ENCODE measurements around the gene GRID2IP. TPM values are rescaled to one million over a fixed set of nuclear protein-coding genes. Genes with fewer than 3 reads are reported as not detected.

The GRID2IP gene
- polyA plus RNA-seq, 1 experiment: not detected

DNA sequence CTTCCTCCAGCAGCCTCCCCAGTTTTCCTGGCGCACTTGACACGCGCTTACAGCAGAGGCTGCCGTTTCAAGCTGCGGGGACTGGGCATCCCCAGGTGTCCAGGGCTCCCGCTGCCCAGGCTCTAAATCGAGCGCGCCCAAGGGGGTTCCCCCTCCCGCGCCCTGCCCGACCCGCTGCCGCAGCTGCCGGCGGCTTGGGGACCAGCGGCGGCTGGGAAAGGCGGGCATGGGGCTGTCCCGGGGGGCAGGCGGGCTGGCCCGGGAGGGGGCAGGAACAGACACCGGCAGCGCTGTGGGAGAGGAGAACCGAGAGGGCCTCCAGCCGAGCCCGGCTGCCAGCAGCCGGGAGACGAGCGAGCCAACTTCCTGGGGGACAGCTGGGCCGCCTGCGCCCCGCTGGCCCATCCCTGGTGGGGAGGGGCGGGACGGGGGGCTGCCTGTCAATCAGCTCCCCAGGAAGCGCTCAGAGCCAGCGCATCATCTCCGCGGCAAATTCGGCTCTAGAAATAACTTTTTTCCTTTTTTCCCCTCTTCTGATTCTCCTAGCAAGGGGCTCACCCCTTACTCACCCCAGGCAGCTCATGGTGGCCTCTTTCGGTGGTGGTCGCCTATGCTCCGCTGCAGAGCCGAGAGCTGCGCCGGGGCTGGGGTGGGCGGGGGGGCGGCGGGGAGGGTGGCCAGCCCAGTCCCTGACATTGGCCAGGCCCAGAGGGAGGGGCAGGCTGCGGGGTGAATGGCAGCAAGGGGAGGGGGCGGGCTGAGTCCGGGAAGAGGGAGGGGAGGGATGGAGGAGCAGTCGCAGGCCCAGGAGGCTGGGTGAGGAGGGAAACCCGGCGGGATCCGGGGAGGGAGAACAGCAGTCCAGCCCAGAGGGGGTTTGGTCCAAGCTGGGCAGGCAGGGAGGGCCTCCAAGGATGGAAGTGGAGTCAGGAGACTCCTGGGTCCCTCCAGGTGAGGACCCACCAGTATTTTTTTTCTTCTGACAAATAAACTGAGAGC is 14.7 kb downstream of the GRID2IP start:
- Histone ChIP-seq H3K4me3 (ENCODE audit: low read depth, low read length) (no peak overlapping the region), H3K27ac (ENCODE audit: low read depth, low read length) (no peak overlapping the region), H3K27me3 (ENCODE audit: control insufficient read depth, insufficient read depth, low read length) (peaks cover 39% of the 10 kb centered on the region), H3K9me3 (ENCODE audit: control insufficient read depth, insufficient read depth, low read length) (no peaks in the 10 kb centered on the region)
- DNase-seq (ENCODE audit: low read depth, low spot score): no peak
- no peak for TF ChIP-seq CTCF (IDR thresholded peaks at IDR 0.05; ENCODE audit: low read depth, low read length)
- POLR2A ChIA-PET: no interaction called here
- CTCF ChIA-PET: no interaction called here

- H3K27me3 ChIP-seq (ENCODE audit: control insufficient read depth, insufficient read depth, low read length): peaks cover 53% of the 10 kb centered on the region
- POLR2A ChIA-PET: no interaction called here
- H3K27ac ChIP-seq (ENCODE audit: low read depth, low read length): no peak overlapping the region
- CTCF ChIA-PET: interaction anchor here (0.6 to 1.5 kb wide), 3 partner anchors 17 to 365 kb away, joined by 3 to 5 read pairs (median 3); no protein-coding TSS in a partner anchor
- TF ChIP-seq CTCF (IDR thresholded peaks at IDR 0.05; ENCODE audit: low read depth, low read length): no peak
- H3K4me3 ChIP-seq (ENCODE audit: low read depth, low read length): no peak overlapping the region
- H3K9me3 ChIP-seq (ENCODE audit: control insufficient read depth, insufficient read depth, low read length): no peaks in the 10 kb centered on the region
- no peak for DNase-seq (ENCODE audit: low read depth, low spot score)
Observed at GRCh38 chr7:6533893-6534495, 17.3 kb downstream of the GRID2IP start.

GRCh38 chr7:6532516-6532915 is 18.7 kb downstream of the GRID2IP start:
- POLR2A ChIA-PET: no interaction called here
- Histone ChIP-seq H3K27ac (ENCODE audit: low read depth, low read length) (no peak overlapping the region), H3K27me3 (ENCODE audit: control insufficient read depth, insufficient read depth, low read length) (peaks cover 50% of the 10 kb centered on the region), H3K9me3 (ENCODE audit: control insufficient read depth, insufficient read depth, low read length) (no peaks in the 10 kb centered on the region), H3K4me3 (ENCODE audit: low read depth, low read length) (no peak overlapping the region)
- TF ChIP-seq CTCF (IDR thresholded peaks at IDR 0.05; ENCODE audit: low read depth, low read length): no peak
- no peak for DNase-seq (ENCODE audit: low read depth, low spot score)
- CTCF ChIA-PET: interaction anchor here (1.5 kb wide), 1 partner anchor 16 kb away, joined by 3 read pairs; no protein-coding TSS in a partner anchor

- Histone ChIP-seq H3K9me3 (ENCODE audit: control insufficient read depth, insufficient read depth, low read length) (no peaks in the 10 kb centered on the region), H3K27ac (ENCODE audit: low read depth, low read length) (no peak overlapping the region), H3K4me3 (ENCODE audit: low read depth, low read length) (no peak overlapping the region), H3K27me3 (ENCODE audit: control insufficient read depth, insufficient read depth, low read length) (peaks cover 56% of the 10 kb centered on the region)
- CTCF ChIA-PET: no interaction called here
- POLR2A ChIA-PET: no interaction called here
- no peak for DNase-seq (ENCODE audit: low read depth, low spot score)
- no peak for TF ChIP-seq CTCF (IDR thresholded peaks at IDR 0.05; ENCODE audit: low read depth, low read length)
Observed at GRCh38 chr7:6531492-6532279, 19.6 kb downstream of the GRID2IP start.
